GM23338 (cell line): Measurements from ENCODE around the gene ZNRF1. TPM values are rescaled to one million over a fixed set of nuclear protein-coding genes. Genes with fewer than 3 reads are reported as not detected.

Source experiments
- ATAC-seq: fragments of 200-7000 bp; cut with Tn5 transposase; 3 replicates; pipeline ENCODE4 v1.9.1; 2020
- DNase-seq: peaks from one replicate; pipeline ENCODE4 v3.0.0-alpha.2; 2015; ENCODE audit warnings: low spot score
- H2AFZ ChIP-seq: fragments of 200-600 bp; sonication (generic); 2 replicates; pipeline ENCODE4 v1.8.0; 2016; ENCODE audit warnings: antibody characterized with exemption, mild to moderate bottlenecking, moderate library complexity
- H3F3A ChIP-seq: fragments of 200-600 bp; sonication (generic); replicated peaks from 2 replicates; pipeline ENCODE4 v1.8.0; 2017; ENCODE audit warnings: antibody characterized with exemption, mixed run types, low read depth
- H3K27ac ChIP-seq: fragments of 200-600 bp; sonication (generic); 2 replicates; pipeline ENCODE4 v1.6.1; 2016; ENCODE audit warnings: low read depth
- H3K27me3 ChIP-seq: fragments of 200-600 bp; sonication (generic); 2 replicates; pipeline ENCODE4 v1.8.0; 2016; ENCODE audit warnings: mild to moderate bottlenecking, mixed run types, moderate library complexity; ENCODE audit not compliant: insufficient read depth
- H3K36me3 ChIP-seq: fragments of 200-600 bp; sonication (generic); 2 replicates; pipeline ENCODE4 v1.8.0; 2016; ENCODE audit warnings: mild to moderate bottlenecking; ENCODE audit not compliant: insufficient read depth
- H3K4me1 ChIP-seq: fragments of 200-600 bp; sonication (generic); 2 replicates; pipeline ENCODE4 v1.8.0; 2016; ENCODE audit warnings: mild to moderate bottlenecking, moderate library complexity; ENCODE audit not compliant: insufficient read depth
- H3K4me2 ChIP-seq: fragments of 200-600 bp; sonication (generic); 2 replicates; pipeline ENCODE4 v1.7.1; 2017; ENCODE audit warnings: mixed run types
- H3K4me3 ChIP-seq: fragments of 200-600 bp; sonication (generic); 2 replicates; pipeline ENCODE4 v1.6.1; 2016; ENCODE audit warnings: mixed run types
- H3K79me2 ChIP-seq: fragments of 200-600 bp; sonication (generic); replicated peaks from 2 replicates; pipeline ENCODE4 v1.8.0; 2017; ENCODE audit warnings: mild to moderate bottlenecking; ENCODE audit not compliant: insufficient read depth
- H3K9me2 ChIP-seq: fragments of 200-600 bp; sonication (generic); 2 replicates; pipeline ENCODE4 v1.8.0; 2017; ENCODE audit not compliant: insufficient read depth
- H4K20me1 ChIP-seq: fragments of 200-600 bp; sonication (generic); replicated peaks from 2 replicates; pipeline ENCODE4 v1.8.0; 2017; ENCODE audit warnings: mild to moderate bottlenecking; ENCODE audit not compliant: insufficient read depth
- H3K27ac Mint-ChIP-seq: 2 replicates; pipeline ENCODE4 v1.8.0; 2020; ENCODE audit warnings: inconsistent platforms, mild to moderate bottlenecking, moderate library complexity, mixed read lengths
- H3K27me3 Mint-ChIP-seq: 3 replicates; pipeline ENCODE4 v1.8.0; 2022; ENCODE audit warnings: low read depth, mild to moderate bottlenecking, moderate library complexity, mixed read lengths, inconsistent platforms; ENCODE audit not compliant: insufficient read depth, poor library complexity
- H3K36me3 Mint-ChIP-seq: 3 replicates; pipeline ENCODE4 v1.8.0; 2021; ENCODE audit warnings: low read depth, mild to moderate bottlenecking, inconsistent platforms, moderate library complexity, mixed read lengths
- H3K4me1 Mint-ChIP-seq: 3 replicates; pipeline ENCODE4 v1.8.0; 2020; ENCODE audit warnings: mild to moderate bottlenecking, inconsistent platforms, mixed read lengths
- H3K4me3 Mint-ChIP-seq: 3 replicates; pipeline ENCODE4 v1.8.0; 2021; ENCODE audit warnings: moderate library complexity, mild to moderate bottlenecking, inconsistent platforms, mixed read lengths
- H3K9me3 Mint-ChIP-seq: 3 replicates; pipeline ENCODE4 v1.8.0; 2020; ENCODE audit warnings: moderate library complexity, mild to moderate bottlenecking, inconsistent platforms, mixed read lengths
- CREB1 ChIP-seq: fragments of 250-450 bp; sonication (Bioruptor Pico); IDR thresholded peaks from 2 replicates; pipeline ENCODE4 v1.5.0; 2020; ENCODE audit warnings: low read depth, mild to moderate bottlenecking, moderate library complexity
- EZH2 ChIP-seq: fragments of 200-600 bp; sonication (generic); IDR thresholded peaks from one replicate; pipeline ENCODE4 v1.8.0; 2017; ENCODE audit warnings: antibody characterized with exemption, mild to moderate bottlenecking, low read depth; ENCODE audit not compliant: unreplicated experiment
- EZH2phosphoT487 ChIP-seq: fragments of 200-600 bp; sonication (generic); IDR thresholded peaks from one replicate; pipeline ENCODE4 v1.8.1; 2018; ENCODE audit warnings: antibody characterized with exemption; ENCODE audit not compliant: unreplicated experiment
- JUNB ChIP-seq: IDR thresholded peaks from one replicate; pipeline ENCODE4 v1.6.1; 2016; ENCODE audit warnings: antibody characterized with exemption; ENCODE audit not compliant: unreplicated experiment
- NANOG ChIP-seq: IDR thresholded peaks from 2 replicates; pipeline ENCODE4 v1.6.1; 2016; ENCODE audit warnings: antibody characterized with exemption, borderline replicate concordance
- POLR2AphosphoS5 ChIP-seq: IDR thresholded peaks from 2 replicates; pipeline ENCODE4 v1.6.1; 2016; ENCODE audit warnings: antibody characterized with exemption, low read depth
- STAT1 ChIP-seq: IDR thresholded peaks from one replicate; pipeline ENCODE4 v1.6.1; 2016; ENCODE audit warnings: antibody characterized with exemption; ENCODE audit not compliant: unreplicated experiment
- ZNF114 ChIP-seq: fragments of 250-450 bp; sonication (Bioruptor Pico); IDR thresholded peaks from 2 replicates; pipeline ENCODE4 v1.5.0; 2020; ENCODE audit warnings: mild to moderate bottlenecking, moderate library complexity
- ZNF331 ChIP-seq: fragments of 250-450 bp; sonication (Bioruptor Pico); IDR thresholded peaks from 2 replicates; pipeline ENCODE4 v1.5.0; 2020; ENCODE audit warnings: low read depth, mild to moderate bottlenecking, moderate library complexity
- ZNF462 ChIP-seq: fragments of 250-450 bp; sonication (Bioruptor Pico); IDR thresholded peaks from 2 replicates; pipeline ENCODE4 v1.5.0; 2020; ENCODE audit warnings: mild to moderate bottlenecking, moderate library complexity
- polyA plus RNA-seq: library from polyadenylated mRNA; unstranded; fragments of >200 nt; fragmentation: Nextera tagmentation; extraction: Ambion mirVana; gene quantifications from 2 replicates; pipeline ENCODE4 v1.2.1, GENCODE V29; 2016
- total RNA-seq: library from RNA; depleted of rRNA; stranded (reverse); fragments of >200 nt; shearing (Covaris generic); gene quantifications from 2 replicates; pipeline ENCODE4 v1.2.3, GENCODE V29; 2014
- TF ChIP-seq, protein P1 (sequence below): IDR thresholded peaks from 2 replicates; pipeline ENCODE4 v1.6.1; 2016; ENCODE audit warnings: antibody characterized with exemption
- TF ChIP-seq, protein P2 (sequence below): IDR thresholded peaks from one replicate; pipeline ENCODE4 v1.6.1; 2018; ENCODE audit warnings: antibody characterized with exemption; ENCODE audit not compliant: unreplicated experiment
- TF ChIP-seq, protein P3 (sequence below), 2 experiments: fragments of 200-600 bp in 1 of 2; sonication (generic) in 1 of 2; conservative IDR thresholded peaks; 2 replicates each; pipeline versions ENCODE4 v1.5.1 to v1.6.1; 2016 to 2017; ENCODE audit warnings: antibody characterized with exemption in 2 of 2, low read depth in 2 of 2, mild to moderate bottlenecking in 2 of 2, moderate library complexity in 1 of 2

Gene ZNRF1
- total and polyA plus RNA-seq, 2 experiments from 2014 or later = 22.4 to 42.1 TPM

- Histone ChIP-seq H3F3A (peaks cover 5% of the 10 kb centered on the region; the same call in 1 of the 2 replicates), H3K79me2 (peaks cover 98% of the 10 kb centered on the region), H4K20me1 (peaks cover 29% of the 10 kb centered on the region), H2AFZ (no peak overlapping the region), H3K27ac (0 out of 2 replicates have a peak overlapping the region, but pooled peaks have one; percentile 28), H3K36me3 (no peaks in the 10 kb centered on the region), H3K4me1 (peaks cover 19% of the 10 kb centered on the region), H3K4me3 (no peak overlapping the region), H3K27me3 (no peaks in the 10 kb centered on the region), H3K4me2 (no peak overlapping the region), H3K9me2 (no peaks in the 10 kb centered on the region)
- H3K4me3 Mint-ChIP-seq = no peak overlapping the region
- H3K36me3 Mint-ChIP-seq = no peaks in the 10 kb centered on the region
- no peaks in the 10 kb centered on the region for H3K27me3 Mint-ChIP-seq
- ATAC-seq (no peak), DNase-seq (no peak)
- no peaks in the 10 kb centered on the region for H3K9me3 Mint-ChIP-seq
- peaks cover 44% of the 10 kb centered on the region for H3K4me1 Mint-ChIP-seq
- no peak overlapping the region for H3K27ac Mint-ChIP-seq
- TF ChIP-seq, protein P1, sequence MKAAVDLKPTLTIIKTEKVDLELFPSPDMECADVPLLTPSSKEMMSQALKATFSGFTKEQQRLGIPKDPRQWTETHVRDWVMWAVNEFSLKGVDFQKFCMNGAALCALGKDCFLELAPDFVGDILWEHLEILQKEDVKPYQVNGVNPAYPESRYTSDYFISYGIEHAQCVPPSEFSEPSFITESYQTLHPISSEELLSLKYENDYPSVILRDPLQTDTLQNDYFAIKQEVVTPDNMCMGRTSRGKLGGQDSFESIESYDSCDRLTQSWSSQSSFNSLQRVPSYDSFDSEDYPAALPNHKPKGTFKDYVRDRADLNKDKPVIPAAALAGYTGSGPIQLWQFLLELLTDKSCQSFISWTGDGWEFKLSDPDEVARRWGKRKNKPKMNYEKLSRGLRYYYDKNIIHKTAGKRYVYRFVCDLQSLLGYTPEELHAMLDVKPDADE = no peak
- TF ChIP-seq CREB1 = no peak
- TF ChIP-seq NANOG = no peak
- TF ChIP-seq EZH2phosphoT487 = no peak
- no peak for TF ChIP-seq JUNB
- no peak for TF ChIP-seq POLR2AphosphoS5
- no peak for TF ChIP-seq EZH2
- no peak for TF ChIP-seq ZNF114
- no peak for TF ChIP-seq STAT1
- TF ChIP-seq, protein P2, sequence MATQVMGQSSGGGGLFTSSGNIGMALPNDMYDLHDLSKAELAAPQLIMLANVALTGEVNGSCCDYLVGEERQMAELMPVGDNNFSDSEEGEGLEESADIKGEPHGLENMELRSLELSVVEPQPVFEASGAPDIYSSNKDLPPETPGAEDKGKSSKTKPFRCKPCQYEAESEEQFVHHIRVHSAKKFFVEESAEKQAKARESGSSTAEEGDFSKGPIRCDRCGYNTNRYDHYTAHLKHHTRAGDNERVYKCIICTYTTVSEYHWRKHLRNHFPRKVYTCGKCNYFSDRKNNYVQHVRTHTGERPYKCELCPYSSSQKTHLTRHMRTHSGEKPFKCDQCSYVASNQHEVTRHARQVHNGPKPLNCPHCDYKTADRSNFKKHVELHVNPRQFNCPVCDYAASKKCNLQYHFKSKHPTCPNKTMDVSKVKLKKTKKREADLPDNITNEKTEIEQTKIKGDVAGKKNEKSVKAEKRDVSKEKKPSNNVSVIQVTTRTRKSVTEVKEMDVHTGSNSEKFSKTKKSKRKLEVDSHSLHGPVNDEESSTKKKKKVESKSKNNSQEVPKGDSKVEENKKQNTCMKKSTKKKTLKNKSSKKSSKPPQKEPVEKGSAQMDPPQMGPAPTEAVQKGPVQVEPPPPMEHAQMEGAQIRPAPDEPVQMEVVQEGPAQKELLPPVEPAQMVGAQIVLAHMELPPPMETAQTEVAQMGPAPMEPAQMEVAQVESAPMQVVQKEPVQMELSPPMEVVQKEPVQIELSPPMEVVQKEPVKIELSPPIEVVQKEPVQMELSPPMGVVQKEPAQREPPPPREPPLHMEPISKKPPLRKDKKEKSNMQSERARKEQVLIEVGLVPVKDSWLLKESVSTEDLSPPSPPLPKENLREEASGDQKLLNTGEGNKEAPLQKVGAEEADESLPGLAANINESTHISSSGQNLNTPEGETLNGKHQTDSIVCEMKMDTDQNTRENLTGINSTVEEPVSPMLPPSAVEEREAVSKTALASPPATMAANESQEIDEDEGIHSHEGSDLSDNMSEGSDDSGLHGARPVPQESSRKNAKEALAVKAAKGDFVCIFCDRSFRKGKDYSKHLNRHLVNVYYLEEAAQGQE = no peak
- no peak for TF ChIP-seq ZNF331
- TF ChIP-seq, protein P3, sequence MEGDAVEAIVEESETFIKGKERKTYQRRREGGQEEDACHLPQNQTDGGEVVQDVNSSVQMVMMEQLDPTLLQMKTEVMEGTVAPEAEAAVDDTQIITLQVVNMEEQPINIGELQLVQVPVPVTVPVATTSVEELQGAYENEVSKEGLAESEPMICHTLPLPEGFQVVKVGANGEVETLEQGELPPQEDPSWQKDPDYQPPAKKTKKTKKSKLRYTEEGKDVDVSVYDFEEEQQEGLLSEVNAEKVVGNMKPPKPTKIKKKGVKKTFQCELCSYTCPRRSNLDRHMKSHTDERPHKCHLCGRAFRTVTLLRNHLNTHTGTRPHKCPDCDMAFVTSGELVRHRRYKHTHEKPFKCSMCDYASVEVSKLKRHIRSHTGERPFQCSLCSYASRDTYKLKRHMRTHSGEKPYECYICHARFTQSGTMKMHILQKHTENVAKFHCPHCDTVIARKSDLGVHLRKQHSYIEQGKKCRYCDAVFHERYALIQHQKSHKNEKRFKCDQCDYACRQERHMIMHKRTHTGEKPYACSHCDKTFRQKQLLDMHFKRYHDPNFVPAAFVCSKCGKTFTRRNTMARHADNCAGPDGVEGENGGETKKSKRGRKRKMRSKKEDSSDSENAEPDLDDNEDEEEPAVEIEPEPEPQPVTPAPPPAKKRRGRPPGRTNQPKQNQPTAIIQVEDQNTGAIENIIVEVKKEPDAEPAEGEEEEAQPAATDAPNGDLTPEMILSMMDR (conservative IDR thresholded peaks at IDR 0.05; ENCODE audit: low read depth in 2 of 2) = no peak
- no peak for TF ChIP-seq ZNF462 (CRISPR knock-in tag)
Observed at GRCh38 chr16:75059411-75059810, 60.6 kb downstream of the ZNRF1 start.
